ENCODE measurements around the gene ATOSB.

ATOSB gene

DNA sequence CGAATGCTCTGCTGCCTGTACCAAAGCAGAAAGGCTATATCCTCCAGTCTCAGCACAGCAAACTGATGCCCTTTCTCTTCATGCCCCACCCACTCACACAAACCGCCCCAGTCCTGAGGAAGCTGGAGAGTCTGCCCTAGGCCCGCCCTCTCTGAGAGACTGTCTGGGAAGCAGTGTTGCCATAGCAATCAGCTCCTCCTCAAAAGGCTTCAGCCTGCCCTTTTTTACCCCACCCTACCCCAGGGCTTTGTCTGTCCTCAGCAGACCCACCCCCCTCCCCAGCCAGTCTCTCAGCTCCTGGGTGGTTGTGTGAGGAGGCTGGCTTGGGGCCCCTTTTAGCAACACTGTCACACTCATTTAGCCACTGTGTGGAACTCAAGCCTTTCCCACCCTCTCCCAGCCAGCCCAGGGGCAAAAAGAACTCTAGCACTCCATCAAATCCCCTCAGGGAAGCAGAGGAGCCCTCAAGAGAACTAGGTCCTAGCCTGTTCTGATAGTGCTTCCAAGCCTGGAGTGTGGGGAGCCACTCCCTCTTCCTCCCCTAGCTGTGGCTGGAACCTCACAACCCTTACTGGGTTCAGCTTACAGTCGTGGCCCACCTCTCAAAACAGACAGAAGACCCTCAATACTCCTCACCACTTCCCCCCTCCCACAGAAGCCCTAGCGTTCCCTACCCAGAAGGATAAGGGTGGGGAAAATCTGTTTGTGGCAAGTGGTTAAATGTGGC is 1.4 kb downstream of the ATOSB start:
- peak; percentile 85 for DNase-seq

- no peak for DNase-seq
These were observed 3.2 kb downstream of the ATOSB start for GRCh38 chr9:35112257-35113020.

DNA sequence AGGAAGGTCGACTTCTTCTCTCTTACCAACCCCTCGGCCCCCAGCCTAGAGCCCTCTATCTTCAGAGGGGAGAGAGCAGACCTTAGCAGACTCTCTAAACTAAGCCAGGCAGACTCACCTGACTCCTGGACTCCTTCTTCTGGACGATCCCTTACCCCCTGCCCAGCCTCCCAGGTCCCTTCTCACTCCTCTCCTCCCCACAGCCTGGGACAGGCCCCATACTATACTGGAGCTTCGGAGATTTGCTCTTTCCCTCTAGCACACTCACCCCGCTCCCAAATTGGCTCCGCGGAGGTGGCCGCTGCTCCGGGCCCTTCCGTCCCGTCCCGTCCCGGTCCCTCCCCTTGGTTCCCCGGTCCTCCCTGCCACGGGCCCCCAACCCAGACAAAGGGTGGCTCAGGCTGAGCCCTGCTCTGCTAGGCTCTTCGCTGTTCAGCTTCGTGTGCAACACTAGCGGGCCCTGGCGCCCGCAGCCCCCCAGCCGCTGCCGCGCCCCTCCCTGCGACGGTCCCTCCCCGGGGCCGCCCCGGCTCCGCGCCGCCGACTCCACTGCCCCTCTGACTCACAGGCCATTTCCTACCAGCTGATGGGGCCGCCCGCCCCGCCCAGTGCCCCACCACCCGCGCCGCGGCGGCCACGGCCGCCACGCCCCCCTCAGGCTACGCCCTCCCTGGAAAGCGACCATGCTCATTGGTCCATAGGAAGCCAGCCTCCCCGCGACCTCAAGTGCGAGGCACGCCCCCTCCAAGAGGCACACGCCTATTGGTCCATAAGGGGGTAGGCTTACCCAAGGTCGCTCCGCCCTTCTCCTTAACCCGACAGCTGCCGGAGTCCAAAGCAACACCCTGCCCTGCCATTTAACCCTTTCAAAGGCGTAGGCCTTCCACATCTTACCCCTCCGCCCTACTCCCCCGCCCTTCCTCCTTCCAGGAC is 4.4 kb downstream of the ATOSB start:
- peak; percentile 88 for DNase-seq

GRCh38 chr9:35110327-35110761 is 5.3 kb downstream of the ATOSB start:
- no peak for DNase-seq

GRCh38 chr9:35108946-35109575 is 6.6 kb downstream of the ATOSB start:
- DNase-seq, result no peak

- no peak for DNase-seq
These were observed 7.2 kb downstream of the ATOSB start for GRCh38 chr9:35108461-35108860.

DNA sequence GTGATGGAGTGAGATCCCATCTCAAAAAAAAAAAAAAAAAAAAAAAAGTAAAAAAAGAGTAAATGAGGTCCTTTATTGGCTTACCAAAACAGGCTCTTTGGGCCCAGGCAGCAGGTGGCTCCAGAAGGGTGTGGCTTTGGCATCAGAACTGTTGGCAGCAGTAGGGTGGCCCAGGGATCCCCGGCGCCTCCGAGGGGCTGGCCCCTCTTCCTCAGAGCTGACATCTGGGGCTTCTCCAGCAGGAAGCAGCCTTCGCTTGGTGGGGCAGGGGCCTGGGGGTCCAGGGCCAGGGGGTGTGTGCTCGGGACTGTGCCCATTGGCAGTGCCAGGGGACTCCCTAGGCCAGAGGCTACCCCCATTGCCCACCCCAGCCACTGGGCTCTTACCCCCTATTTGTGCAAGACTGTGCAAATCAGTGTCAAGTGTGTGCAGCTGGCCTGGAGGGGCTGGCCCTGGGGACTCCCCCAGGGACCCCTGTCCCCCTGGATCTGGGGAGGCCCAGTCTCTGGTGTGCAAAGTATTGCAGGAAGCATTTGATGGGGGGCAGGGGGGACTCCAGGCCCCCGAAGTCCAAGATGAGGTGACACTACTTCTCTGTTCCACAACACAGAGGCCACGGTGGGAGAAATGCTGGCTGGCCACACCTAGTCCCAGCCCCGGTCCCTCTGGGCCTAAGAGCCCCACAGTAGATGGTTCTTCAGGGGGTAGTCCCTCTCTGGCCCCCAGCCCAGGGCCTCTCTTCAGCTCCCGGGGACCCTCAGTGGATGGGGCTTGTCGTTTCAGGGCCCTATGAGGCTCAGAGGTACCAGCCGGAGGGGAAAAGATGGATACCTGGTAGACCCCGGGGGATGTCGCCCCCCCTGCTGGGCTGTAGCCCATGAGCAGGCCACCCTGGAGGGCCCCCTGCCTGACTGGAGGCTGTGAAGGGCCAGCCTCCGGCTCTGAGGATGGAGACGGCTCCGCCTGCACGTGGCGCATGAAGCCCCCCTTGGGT is 8.1 kb downstream of the ATOSB start:
- DNase-seq, result no peak

DNA sequence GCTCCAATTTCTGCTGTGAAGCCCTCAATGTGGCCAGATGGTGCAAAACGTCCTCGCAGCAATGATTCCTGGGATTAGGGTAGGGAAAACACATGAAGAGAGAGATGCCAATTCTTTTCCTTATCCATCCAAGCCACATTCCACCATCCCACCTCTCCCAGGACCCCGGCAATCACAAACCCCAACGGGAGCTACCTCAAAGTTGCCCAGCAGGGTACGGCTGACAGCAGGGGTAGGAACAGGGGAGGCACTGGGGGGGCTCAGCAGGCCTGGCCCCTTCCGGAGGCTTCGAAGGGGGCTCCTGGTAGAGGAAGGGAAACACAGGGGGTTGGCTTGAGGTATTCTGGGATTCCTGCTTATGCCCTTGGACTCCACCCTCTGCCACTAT is 9.3 kb downstream of the ATOSB start:
- no peak for DNase-seq

- no peak for DNase-seq
These were observed 9.9 kb downstream of the ATOSB start for GRCh38 chr9:35105571-35106342.

DNA sequence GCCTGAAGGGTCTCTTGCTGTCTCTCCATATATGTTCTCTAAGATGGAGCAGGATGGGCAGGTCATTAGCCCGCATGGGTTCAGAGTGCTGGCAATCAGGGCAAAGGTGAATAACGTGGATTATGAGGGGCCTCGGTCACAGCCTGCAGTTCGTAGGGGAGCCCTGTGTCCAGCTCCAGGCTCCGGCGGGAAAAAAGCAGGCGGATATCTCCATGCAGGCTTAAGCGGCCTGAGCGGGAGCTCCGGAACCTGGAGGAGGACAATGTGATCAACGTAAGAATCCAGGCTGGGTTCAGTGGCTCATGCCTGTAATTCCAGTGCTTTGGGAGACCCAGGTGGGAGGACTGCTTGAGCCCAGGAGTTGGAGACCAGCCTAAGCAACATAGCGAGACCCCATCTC is 10.5 kb downstream of the ATOSB start:
- DNase-seq, result no peak

GRCh38 chr9:35104586-35104985 is 11.1 kb downstream of the ATOSB start:
- DNase-seq, result no peak

DNA sequence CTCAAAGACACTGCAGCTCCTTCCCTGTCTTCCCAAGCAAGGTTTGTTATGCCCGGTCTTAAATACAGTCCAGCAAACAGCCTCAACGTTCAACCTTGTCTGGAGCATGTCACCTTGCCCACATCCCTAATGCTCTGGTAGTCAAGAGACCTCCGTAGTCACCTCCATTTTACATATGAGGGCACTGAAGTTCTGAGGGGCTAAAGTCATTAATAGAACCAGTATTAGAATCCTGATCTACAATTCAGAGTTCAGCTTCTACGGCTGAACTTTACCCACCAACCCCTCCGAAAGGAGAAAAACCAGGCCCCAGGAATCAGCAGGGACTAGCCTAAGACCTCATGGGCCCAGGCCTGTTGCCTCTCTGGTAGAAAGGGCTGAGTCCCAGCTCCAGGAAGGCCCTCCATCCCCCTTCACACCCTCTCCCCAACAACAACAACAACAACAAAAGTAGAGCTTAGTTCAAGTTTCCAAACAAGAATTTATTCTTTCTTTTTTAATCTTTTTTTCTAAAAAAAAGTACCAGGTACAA is 11.9 kb downstream of the ATOSB start:
- DNase-seq, result no peak

GRCh38 chr9:35102769-35103659 is 12.6 kb downstream of the ATOSB start, which contains the start of gene STOML2:
Gene STOML2 (minus strand): TSS chr9:35103131. CDS start chr9:35103094, 37 bp downstream.
- peak; percentile 98 for DNase-seq

- DNase-seq, result no peak
These were observed 13.2 kb downstream of the ATOSB start for GRCh38 chr9:35102465-35102768.

DNA sequence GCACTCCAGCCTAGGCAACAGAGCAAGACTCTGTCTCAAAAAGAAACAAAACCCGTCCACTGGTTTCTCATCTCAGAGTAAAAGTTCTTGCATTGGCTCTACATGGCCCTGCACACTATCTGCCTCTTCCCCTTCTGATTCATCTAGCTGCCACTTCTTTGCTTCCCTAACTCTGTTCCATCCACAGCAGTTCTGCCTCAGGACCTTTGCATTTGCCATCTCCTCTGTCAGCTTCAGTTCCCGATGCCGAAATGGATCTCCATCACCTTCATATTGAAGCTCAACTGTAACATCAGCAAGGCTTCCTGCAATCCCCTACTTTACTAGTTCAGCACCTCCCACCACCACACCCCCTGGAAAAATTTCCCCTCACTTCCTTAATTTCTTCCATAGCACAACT is 18.1 kb downstream of the ATOSB start:
- DNase-seq, result no peak

GRCh38 chr9:35096035-35096849 is 19.4 kb downstream of the ATOSB start, which contains the start of gene PIGO:
Gene PIGO (minus strand): TSS chr9:35096591. CDS start chr9:35095565, 1,026 bp downstream.
- peak; percentile 95 for DNase-seq

GRCh38 chr9:35091536-35091935 is 24.1 kb downstream of the ATOSB start:
- DNase-seq, result no peak

DNA sequence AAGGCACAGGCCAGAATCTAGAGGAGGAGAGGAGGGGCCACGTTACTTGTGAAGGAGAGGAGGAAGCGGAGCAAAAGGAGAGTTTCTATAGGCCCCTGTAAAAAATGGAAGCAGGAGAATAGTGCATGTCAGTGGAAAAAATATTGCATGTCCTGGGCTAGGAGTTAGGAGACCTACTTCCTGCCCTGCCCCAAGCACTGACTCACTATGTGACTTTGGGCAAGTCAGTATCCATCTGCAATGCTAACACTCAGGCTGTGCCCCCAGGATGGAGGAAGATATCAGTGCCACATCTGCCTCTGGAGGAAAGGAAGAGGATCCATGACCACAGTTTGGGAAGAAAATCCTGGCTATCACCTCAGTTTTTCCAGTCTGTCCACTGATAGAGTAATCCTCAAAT is 26.2 kb downstream of the ATOSB start:
- DNase-seq, result no peak
